22Rv1 (cell line): ENCODE data around the gene DNAH1.

Experiments used
- ZFX ChIP-seq: fragments of 450-650 bp; IDR thresholded peaks from 2 replicates; pipeline ENCODE4 v1.6.1; 2017; ENCODE audit warnings: antibody characterized with exemption, borderline replicate concordance
- TF ChIP-seq, protein P1 (sequence below): fragments of 450-650 bp; IDR thresholded peaks from 2 replicates; pipeline ENCODE4 v1.5.1; 2017; ENCODE audit warnings: mild to moderate bottlenecking

DNA sequence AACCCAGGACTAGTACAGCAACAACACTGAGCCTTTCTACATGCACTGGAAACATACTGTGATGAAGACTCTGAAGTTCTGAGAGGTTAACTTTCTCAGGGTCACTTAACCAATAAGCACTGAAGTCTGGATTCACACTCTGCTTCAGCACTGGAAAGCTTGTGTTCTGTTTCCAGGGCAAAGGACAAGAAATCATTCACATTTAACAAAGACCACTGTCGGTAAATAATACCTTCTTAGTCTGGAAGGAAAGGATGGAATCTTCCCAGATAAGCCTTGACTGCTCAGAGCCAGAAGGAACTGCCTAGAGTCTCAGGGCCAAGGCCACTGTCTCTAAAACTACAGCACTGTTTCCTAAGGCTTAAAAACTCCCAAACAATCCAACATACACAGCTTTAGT lies 32.8 kb upstream of the DNAH1 start:
- TF ChIP-seq, protein P1, sequence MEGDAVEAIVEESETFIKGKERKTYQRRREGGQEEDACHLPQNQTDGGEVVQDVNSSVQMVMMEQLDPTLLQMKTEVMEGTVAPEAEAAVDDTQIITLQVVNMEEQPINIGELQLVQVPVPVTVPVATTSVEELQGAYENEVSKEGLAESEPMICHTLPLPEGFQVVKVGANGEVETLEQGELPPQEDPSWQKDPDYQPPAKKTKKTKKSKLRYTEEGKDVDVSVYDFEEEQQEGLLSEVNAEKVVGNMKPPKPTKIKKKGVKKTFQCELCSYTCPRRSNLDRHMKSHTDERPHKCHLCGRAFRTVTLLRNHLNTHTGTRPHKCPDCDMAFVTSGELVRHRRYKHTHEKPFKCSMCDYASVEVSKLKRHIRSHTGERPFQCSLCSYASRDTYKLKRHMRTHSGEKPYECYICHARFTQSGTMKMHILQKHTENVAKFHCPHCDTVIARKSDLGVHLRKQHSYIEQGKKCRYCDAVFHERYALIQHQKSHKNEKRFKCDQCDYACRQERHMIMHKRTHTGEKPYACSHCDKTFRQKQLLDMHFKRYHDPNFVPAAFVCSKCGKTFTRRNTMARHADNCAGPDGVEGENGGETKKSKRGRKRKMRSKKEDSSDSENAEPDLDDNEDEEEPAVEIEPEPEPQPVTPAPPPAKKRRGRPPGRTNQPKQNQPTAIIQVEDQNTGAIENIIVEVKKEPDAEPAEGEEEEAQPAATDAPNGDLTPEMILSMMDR: no peak
- TF ChIP-seq ZFX: no peak
